GM23248 (cell line): ENCODE results near the gene CYBC1.

ENCODE experiments used
- EZH2 ChIP-seq: fragments of 200-600 bp; sonication (generic); IDR thresholded peaks from 2 replicates; pipeline ENCODE4 v1.6.1; 2018; ENCODE audit warnings: antibody characterized with exemption, mild to moderate bottlenecking; ENCODE audit not compliant: insufficient read depth, poor library complexity, severe bottlenecking
- EZH2phosphoT487 ChIP-seq: fragments of 200-600 bp; sonication (generic); IDR thresholded peaks from 2 replicates; pipeline ENCODE4 v1.6.1; 2018; ENCODE audit warnings: antibody characterized with exemption, moderate library complexity, mild to moderate bottlenecking, low read depth; ENCODE audit not compliant: insufficient read depth

- no peak for TF ChIP-seq EZH2phosphoT487
- no peak for TF ChIP-seq EZH2
Measured at GRCh38 chr17:82464567-82464929, 14.0 kb upstream of the CYBC1 start.
